NCI-H1048 (cell line): ENCODE data around the gene CAPN3.

Source experiments
- DNase-seq: peaks from one replicate; lab custom pipeline; 2025; lab: John Stamatoyannopoulos, UW

CAPN3 gene

GRCh38 chr15:42358141-42358540, 1.2 kb upstream of the CAPN3 start:
- no peak for DNase-seq

- DNase-seq, result no peak
Measured at GRCh38 chr15:42359985-42360384, 684 bp downstream of the CAPN3 start.

- no peak for DNase-seq
Measured at GRCh38 chr15:42360535-42361112, 1.3 kb downstream of the CAPN3 start.

GRCh38 chr15:42363487-42363886, 4.2 kb downstream of the CAPN3 start:
- DNase-seq, result no peak

- no peak for DNase-seq
Measured at GRCh38 chr15:42363942-42364341, 4.6 kb downstream of the CAPN3 start.

- DNase-seq, result no peak
Measured at GRCh38 chr15:42364529-42364928, 5.2 kb downstream of the CAPN3 start.

GRCh38 chr15:42365921-42366550, 6.7 kb downstream of the CAPN3 start:
- no peak for DNase-seq

GRCh38 chr15:42367041-42367440, 7.7 kb downstream of the CAPN3 start:
- DNase-seq, result no peak

- no peak for DNase-seq
Measured at GRCh38 chr15:42368096-42368495, 8.8 kb downstream of the CAPN3 start.

GRCh38 chr15:42371096-42371495, 11.8 kb downstream of the CAPN3 start:
- no peak for DNase-seq

- DNase-seq, result no peak
Measured at GRCh38 chr15:42373274-42373673, 14.0 kb downstream of the CAPN3 start.

GRCh38 chr15:42373936-42374335, 14.6 kb downstream of the CAPN3 start:
- no peak for DNase-seq

- DNase-seq, result no peak
Measured at GRCh38 chr15:42374810-42375209, 15.5 kb downstream of the CAPN3 start.

- no peak for DNase-seq
Measured at GRCh38 chr15:42375252-42375651, 16.0 kb downstream of the CAPN3 start.

GRCh38 chr15:42375941-42376340, 16.6 kb downstream of the CAPN3 start:
- no peak for DNase-seq

GRCh38 chr15:42378011-42378410, 18.7 kb downstream of the CAPN3 start:
- DNase-seq, result no peak

- no peak for DNase-seq
Measured at GRCh38 chr15:42384597-42384996, 25.3 kb downstream of the CAPN3 start.

- DNase-seq, result peak; percentile 32
Measured at GRCh38 chr15:42385206-42385979, 26.1 kb downstream of the CAPN3 start.

- DNase-seq, result no peak
Measured at GRCh38 chr15:42385980-42386700, 26.8 kb downstream of the CAPN3 start.

- DNase-seq, result no peak
Measured at GRCh38 chr15:42387603-42388002, 28.3 kb downstream of the CAPN3 start.

- no peak for DNase-seq
Measured at GRCh38 chr15:42392309-42393024, 33.2 kb downstream of the CAPN3 start.

- DNase-seq, result no peak
Measured at GRCh38 chr15:42394106-42394505, 34.8 kb downstream of the CAPN3 start.
